HuH-7 (cell line): ENCODE results near the gene ARHGAP42.

Experiments used
- DNase-seq: peaks from one replicate; pipeline ENCODE4 v3.0.0; 2011; ENCODE audit warnings: low spot score

The ARHGAP42 gene

DNA sequence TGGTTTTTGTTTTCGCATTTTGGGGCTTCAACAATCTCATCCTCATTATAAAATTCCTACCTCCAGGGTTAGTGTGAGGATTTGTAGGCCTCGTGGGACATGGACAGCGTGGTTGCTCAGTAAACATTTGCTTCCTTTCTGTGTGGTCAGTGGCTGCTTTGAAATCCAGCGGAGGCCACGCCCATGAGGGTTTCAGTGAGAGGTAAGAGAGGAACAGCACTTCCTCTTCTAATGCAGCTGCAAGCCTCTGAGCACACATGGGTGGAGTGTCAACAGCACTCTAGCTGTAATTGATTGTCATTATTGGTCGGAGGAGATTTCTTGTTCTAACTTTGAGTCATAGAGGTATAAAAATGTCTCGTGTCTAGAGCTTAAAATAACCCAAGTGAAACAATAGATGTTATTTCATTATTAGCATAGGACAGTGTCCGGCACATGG, 6.0 kb upstream of the ARHGAP42 start:
- peak; percentile 60 for DNase-seq

DNA sequence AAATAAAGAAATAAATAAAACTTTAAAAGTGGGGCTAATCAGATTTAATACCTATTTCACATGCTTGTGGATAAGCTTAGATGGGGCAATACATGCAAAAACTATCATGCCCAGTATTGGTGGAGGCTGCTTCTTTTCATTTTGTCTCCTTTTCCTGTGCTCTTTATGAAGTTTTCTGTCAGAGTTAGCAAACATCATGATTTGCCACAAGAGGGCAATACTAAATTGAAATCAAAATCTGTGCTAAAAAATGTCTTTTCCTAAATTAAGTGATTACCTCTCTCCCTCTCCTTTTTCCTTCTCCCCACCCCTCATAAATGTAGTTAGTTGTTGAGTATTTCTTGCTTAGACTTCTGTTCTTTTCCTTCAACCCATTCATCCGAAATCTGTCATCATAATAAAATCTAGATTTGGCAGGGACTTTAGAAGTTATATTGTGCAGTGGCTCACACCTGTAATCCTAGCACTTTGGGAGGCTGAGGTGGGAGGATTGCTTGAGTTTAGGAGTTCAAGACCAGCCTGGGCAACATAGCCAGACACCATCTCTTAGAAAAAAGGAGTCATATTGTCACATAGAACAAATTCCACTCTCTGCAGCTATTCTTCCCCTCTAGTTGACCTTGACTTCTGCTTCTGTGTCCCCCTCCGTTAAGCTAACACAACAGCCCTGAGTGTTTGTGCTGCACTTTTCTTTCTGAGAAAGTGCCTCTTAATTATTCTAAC, 4.7 kb upstream of the ARHGAP42 start:
- no peak for DNase-seq

- no peak for DNase-seq
These were observed 4.0 kb upstream of the ARHGAP42 start for GRCh38 chr11:100683126-100683525.

DNA sequence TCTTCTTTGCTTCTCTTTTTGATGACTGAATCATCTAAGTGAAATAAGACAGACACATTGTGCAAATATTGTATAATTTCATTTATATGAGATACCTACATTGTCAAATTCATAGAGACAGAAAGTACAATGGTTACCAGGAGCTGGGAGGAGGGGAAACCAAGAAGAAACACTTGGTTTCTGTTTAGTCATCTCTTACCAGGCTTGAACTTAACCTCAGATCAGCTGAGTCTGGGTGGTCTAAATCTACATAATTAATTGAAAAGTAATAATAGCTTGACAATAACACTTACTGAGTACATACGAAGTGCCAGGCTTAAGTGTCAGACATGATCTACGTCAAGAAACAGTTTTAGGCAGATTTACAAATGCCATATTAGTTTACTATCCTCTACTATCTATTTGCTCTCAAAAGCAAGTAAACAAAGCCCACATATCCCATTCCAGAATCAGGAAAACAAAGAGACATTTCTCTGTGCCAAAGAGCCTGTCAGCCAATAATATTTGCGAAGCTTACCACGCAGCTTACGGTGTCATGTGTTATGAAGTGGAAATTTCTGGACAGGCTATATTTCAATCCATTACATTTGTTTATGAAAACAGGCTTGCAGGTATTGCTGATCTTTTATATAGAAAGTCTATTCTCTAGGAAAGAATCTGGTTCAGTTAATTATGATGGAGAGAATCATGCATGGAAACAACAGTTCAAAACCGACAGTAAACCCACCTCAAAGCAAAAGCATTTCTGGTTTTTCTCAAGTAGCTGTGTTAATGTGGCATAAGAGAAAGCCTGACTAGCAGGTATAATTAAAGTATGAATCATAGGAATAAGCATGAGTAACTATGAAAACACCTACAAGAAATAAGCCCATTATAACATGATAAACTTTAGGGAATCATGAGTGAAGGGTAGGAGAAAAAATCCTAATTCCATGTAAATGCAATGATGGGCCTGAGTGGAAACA, 2.7 kb upstream of the ARHGAP42 start:
- no peak for DNase-seq

- no peak for DNase-seq
These were observed 523 bp upstream of the ARHGAP42 start for GRCh38 chr11:100686476-100687053.

DNA sequence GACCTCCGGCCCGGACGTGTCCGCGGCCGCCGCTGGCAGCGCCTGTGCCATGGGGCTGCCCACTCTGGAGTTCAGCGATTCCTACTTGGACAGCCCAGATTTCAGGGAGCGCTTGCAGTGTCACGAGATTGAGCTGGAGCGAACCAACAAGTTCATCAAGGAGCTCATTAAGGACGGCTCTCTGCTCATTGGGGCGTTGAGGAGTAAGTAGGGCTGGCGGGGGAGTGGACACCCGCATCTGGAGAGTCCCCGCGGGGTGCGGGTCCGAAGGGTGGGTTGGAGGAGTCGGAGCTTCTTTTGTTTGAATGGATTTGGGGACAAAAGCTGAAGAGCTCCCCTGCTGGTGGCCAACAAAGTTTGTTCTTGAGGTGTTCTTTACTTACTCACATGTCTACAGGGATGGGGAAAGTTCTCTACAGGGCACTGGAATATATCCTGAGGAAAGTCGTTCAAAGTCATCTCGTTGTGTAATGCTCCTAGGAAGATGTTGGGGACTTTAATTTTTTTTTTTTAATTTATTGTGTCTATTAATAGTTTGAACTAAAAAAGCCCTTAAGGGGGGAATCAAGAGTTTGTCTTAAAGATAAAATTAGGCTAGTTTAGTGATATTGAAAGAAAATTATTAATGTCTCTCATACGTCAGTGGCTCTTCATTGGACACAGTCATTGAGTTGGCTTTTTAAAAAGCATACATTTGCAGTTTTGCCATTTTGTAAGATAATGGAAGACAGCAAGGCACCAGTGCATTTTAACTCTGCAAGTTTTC, 725 bp downstream of the ARHGAP42 start:
- peak; percentile 77 for DNase-seq

- no peak for DNase-seq
These were observed 2.1 kb downstream of the ARHGAP42 start for GRCh38 chr11:100689141-100689540.

- DNase-seq = no peak
These were observed 5.0 kb downstream of the ARHGAP42 start for GRCh38 chr11:100691896-100692653.

DNA sequence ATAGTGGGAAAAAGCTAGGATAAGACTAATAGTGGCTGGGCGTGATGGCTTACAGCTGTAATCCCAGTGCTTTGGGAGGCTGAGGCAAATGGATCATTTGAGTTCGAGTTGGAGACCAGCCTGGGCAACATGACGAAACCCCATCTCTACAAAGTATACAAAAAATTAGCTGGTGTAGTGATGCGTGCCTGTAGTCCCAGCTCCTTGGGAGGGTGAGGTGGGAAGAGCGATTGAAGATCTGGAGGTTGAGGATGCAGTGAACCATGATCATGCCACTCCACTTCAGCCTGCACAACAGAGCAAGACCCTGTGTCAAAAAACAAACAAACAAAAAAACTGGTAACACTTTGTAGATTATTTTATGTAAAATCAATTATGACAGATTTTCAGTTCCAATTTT, 8.8 kb downstream of the ARHGAP42 start:
- DNase-seq = no peak

GRCh38 chr11:100703139-100703538, 16.1 kb downstream of the ARHGAP42 start:
- no peak for DNase-seq

GRCh38 chr11:100703801-100704575, 16.9 kb downstream of the ARHGAP42 start:
- DNase-seq = no peak

DNA sequence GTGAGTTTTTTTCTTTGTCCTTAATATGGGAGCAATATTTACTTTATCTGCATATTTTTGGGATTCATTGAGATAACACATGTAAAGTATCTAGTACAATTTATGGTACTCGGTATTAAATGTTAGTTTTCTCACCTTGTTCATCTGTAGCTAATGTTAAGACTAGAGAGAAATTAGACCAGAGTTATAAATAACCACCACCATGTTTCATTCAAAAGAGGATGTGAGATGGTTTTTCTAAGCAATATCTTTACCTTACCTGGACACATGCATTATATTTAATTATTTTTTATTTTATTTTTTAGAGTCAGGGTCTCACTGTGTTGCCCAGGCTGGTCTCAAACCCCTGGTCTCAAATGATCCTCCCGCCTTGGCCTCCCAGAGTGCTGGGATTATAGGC, 18.4 kb downstream of the ARHGAP42 start:
- no peak for DNase-seq

- no peak for DNase-seq
These were observed 19.1 kb downstream of the ARHGAP42 start for GRCh38 chr11:100706179-100706578.

GRCh38 chr11:100709233-100709957, 22.3 kb downstream of the ARHGAP42 start:
- no peak for DNase-seq

DNA sequence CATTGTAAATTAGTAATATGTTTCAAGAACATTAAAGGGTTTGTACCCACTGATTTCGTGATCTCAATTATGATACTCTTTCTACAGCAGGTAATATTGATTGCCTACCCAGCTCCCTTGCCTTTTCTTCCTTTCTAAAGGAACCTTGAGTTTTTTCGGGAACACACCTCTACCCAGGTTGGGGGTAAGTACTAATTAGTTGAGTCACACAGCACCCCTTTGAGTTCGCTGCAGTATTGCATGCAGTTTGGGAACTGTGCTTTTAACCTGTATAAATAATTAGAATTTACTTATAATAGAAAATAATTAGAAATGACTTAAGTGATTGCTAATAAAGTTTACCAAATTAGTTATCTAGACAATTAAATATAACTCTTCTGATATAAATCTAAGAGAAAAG, 24.9 kb downstream of the ARHGAP42 start:
- no peak for DNase-seq

DNA sequence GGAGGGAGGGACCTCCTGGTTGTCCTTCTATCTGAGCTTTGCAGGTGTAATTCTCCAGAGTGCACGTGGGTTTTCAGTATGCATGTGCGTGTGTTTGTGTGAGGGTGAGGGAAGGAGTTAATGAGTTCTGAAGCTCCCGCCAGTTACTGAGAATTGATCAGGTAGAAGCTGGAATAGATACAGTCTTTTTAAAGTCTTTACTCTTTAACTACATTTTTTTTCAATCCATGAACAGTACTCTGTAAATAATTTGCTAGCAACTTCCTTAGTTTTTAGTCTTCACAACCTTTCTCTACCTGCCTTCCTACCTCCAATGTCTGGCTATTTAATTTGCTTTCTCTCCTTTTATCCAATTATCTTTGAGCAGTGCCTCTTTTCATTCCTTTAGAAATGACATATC, 25.5 kb downstream of the ARHGAP42 start:
- DNase-seq = no peak

- DNase-seq = no peak
These were observed 28.2 kb downstream of the ARHGAP42 start for GRCh38 chr11:100715165-100715761.

DNA sequence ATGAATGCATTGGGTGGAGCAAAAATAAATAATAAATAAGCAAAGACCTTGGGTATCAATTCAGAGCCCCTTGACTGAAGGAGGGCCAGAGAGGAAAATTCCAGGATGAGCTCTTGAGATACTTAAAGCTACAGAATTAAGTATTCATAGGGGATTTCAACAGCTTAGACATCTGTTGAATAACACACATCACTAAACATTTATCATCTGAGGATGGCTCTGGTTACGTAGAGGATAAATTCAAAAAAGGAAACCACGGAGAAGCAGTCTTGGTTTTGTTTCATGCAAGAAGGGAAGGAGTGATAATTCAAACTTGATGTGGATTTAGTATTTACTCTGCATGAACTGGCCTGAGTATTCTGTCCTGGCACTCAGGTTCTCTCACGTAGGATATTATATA, 29.8 kb downstream of the ARHGAP42 start:
- no peak for DNase-seq

GRCh38 chr11:100719362-100719761, 32.3 kb downstream of the ARHGAP42 start:
- no peak for DNase-seq
